K562 (cell line): ENCODE data around the gene TKTL1. TPM values are rescaled to one million over a fixed set of nuclear protein-coding genes. Genes with fewer than 3 reads are reported as not detected.

ENCODE experiments used
- ATAC-seq: fragments of 200-7000 bp; cut with Tn5 transposase; 3 replicates; pipeline ENCODE4 v1.9.1; 2020; ENCODE audit warnings: moderate library complexity
- BruUV-seq: library from RNA; stranded (reverse); fragments of 400-500 nt; replicated peaks from 2 replicates; lab custom pipeline; 2021; lab: Mats Ljungman, UMichigan
- CTCF ChIA-PET: fragments of 300-600 bp; formaldehyde crosslinking; extraction: SDS; loops from one replicate; lab custom pipeline; 2021; ENCODE audit warnings: low intra/inter-chr PET ratio; lab: Yijun Ruan, JAX
- POLR2A ChIA-PET: fragments of 300-600, 350-650 bp; sonication (Branson Sonifier 250); formaldehyde crosslinking; extraction: SDS; loops from one replicate; lab custom pipeline; 2021; ENCODE audit warnings: antibody characterized with exemption, inconsistent platforms; lab: Yijun Ruan, JAX
- DNase-seq, 4 experiments: peaks; one replicate each; pipeline versions ENCODE4 v3.0.0 to v3.0.0-alpha.2; 2011 to 2018; ENCODE audit warnings: low spot score in 3 of 4, mixed read lengths in 3 of 4; ENCODE audit errors: extremely low read depth in 1 of 4
- FAIRE-seq: peaks from 2 replicates; lab custom pipeline; 2011; peaks lifted over from hg19 to GRCh38; lab: Jason Lieb, UNC
- H2AFZ ChIP-seq: 2 replicates; pipeline ENCODE4 v1.6.0; 2011; ENCODE audit warnings: low read depth, low read length, control low read depth, inconsistent platforms
- H3K27ac ChIP-seq: fragments of 200-600 bp; 3 replicates; pipeline ENCODE4 v1.8.0; 2011; ENCODE audit warnings: low read depth, mild to moderate bottlenecking, control low read depth, inconsistent platforms, low read length, moderate library complexity, mixed read lengths; ENCODE audit errors: extremely low read depth
- H3K27me3 ChIP-seq, 2 experiments: fragments of 300-600 bp in 1 of 2; 2 replicates in 1 of 2; 3 replicates in 1 of 2; pipeline versions ENCODE4 v1.6.0 to v1.8.0; 2011; ENCODE audit warnings: inconsistent platforms in 2 of 2, low read length in 2 of 2, mild to moderate bottlenecking in 1 of 2, mixed read lengths in 1 of 2, moderate library complexity in 1 of 2; ENCODE audit not compliant: control insufficient read depth in 2 of 2, insufficient read depth in 2 of 2
- H3K36me3 ChIP-seq: fragments of 300-600 bp; 3 replicates; pipeline ENCODE4 v1.8.0; 2011; ENCODE audit warnings: mild to moderate bottlenecking, low read length, inconsistent platforms; ENCODE audit not compliant: control insufficient read depth, insufficient read depth
- H3K4me1 ChIP-seq, 2 experiments: fragments of 200-600 bp in 1 of 2; replicated peaks in 1 of 2; 2 replicates in 1 of 2; 3 replicates in 1 of 2; pipeline versions ENCODE4 v1.5.1 to v1.8.0; 2011; ENCODE audit warnings: inconsistent platforms in 2 of 2, low read length in 2 of 2, mild to moderate bottlenecking in 1 of 2, mixed read lengths in 1 of 2, moderate library complexity in 1 of 2; ENCODE audit not compliant: control insufficient read depth in 2 of 2, insufficient read depth in 2 of 2
- H3K4me2 ChIP-seq: 2 replicates; pipeline ENCODE4 v1.6.1; 2011; ENCODE audit warnings: low read length, control low read depth, inconsistent platforms, mixed read lengths; ENCODE audit not compliant: insufficient read depth
- H3K4me3 ChIP-seq: fragments of 200-600 bp; sonication (generic), shearing (Covaris generic); 2 replicates; pipeline ENCODE4 v1.5.1; 2016; ENCODE audit warnings: control low read depth, inconsistent platforms
- H3K79me2 ChIP-seq: fragments of 200-600 bp; 3 replicates; pipeline ENCODE4 v1.8.0; 2011; ENCODE audit warnings: low read length, inconsistent platforms; ENCODE audit not compliant: control insufficient read depth, insufficient read depth
- H3K9ac ChIP-seq, 2 experiments: 2 replicates each; pipeline versions ENCODE4 v1.6.0 to v1.6.1; 2011; ENCODE audit warnings: low read depth in 2 of 2, low read length in 2 of 2, control low read depth in 1 of 2, inconsistent platforms in 1 of 2, mild to moderate bottlenecking in 1 of 2, mixed read lengths in 1 of 2; ENCODE audit not compliant: insufficient read depth in 1 of 2
- H3K9me1 ChIP-seq: one replicate; pipeline ENCODE4 v1.6.0; 2011; ENCODE audit warnings: inconsistent platforms, mild to moderate bottlenecking, low read length, moderate library complexity; ENCODE audit not compliant: control insufficient read depth, insufficient read depth
- H3K9me3 ChIP-seq: replicated peaks from 2 replicates; pipeline ENCODE4 v1.5.1; 2011; ENCODE audit warnings: low read depth, low read length, inconsistent platforms; ENCODE audit not compliant: control insufficient read depth, insufficient read depth
- H4K20me1 ChIP-seq: replicated peaks from 2 replicates; pipeline ENCODE4 v1.6.1; 2011; ENCODE audit warnings: low read length, inconsistent platforms, mixed read lengths; ENCODE audit not compliant: control insufficient read depth, insufficient read depth
- ARNT ChIP-seq, 2 experiments: fragments of 450-650 bp; IDR thresholded peaks; 2 replicates each; pipeline ENCODE4 v1.6.1; 2016; ENCODE audit warnings: mild to moderate bottlenecking in 1 of 2
- ATF7 ChIP-seq: fragments of 450-650 bp; IDR thresholded peaks from 2 replicates; pipeline ENCODE4 v1.7.1; 2014; ENCODE audit warnings: mild to moderate bottlenecking, moderate library complexity
- CC2D1A ChIP-seq: fragments of 450-650 bp; IDR thresholded peaks from 2 replicates; pipeline ENCODE4 v1.6.1; 2017; ENCODE audit warnings: mild to moderate bottlenecking
- E4F1 ChIP-seq: fragments of 250-450 bp; sonication (Bioruptor Pico); IDR thresholded peaks from 2 replicates; pipeline ENCODE4 v1.5.0; 2021; ENCODE audit warnings: mild to moderate bottlenecking, borderline replicate concordance
- EGR1 ChIP-seq: fragments of 450-650 bp; conservative IDR thresholded peaks from 2 replicates; pipeline ENCODE4 v1.6.1; 2017; ENCODE audit warnings: mild to moderate bottlenecking
- HMGN3 ChIP-seq: IDR thresholded peaks from 2 replicates; pipeline ENCODE4 v1.6.1; 2011; ENCODE audit warnings: borderline replicate concordance, low read depth, mild to moderate bottlenecking, mixed read lengths, low read length; ENCODE audit not compliant: insufficient read length; ENCODE audit errors: extremely low read depth
- HNRNPLL ChIP-seq: fragments of 200-400 bp; formaldehyde crosslinking; IDR thresholded peaks from 2 replicates; pipeline ENCODE4 v1.6.1; 2017; ENCODE audit warnings: low read length, low read depth, mild to moderate bottlenecking; ENCODE audit not compliant: poor library complexity, severe bottlenecking
- MTA1 ChIP-seq: fragments of 450-650 bp; IDR thresholded peaks from 2 replicates; pipeline ENCODE4 v1.6.1; 2017; ENCODE audit warnings: borderline replicate concordance
- NFE2L1 ChIP-seq: fragments of 450-650 bp; IDR thresholded peaks from 2 replicates; pipeline ENCODE4 v1.6.1; 2016; ENCODE audit warnings: missing genetic modification characterization, low read depth, mild to moderate bottlenecking, missing compliant biosample characterization, moderate library complexity, borderline replicate concordance
- SAFB2 ChIP-seq: fragments of 200-400 bp; formaldehyde crosslinking; IDR thresholded peaks from 2 replicates; pipeline ENCODE4 v1.6.1; 2018; ENCODE audit warnings: borderline replicate concordance, low read length, low read depth, moderate library complexity; ENCODE audit not compliant: severe bottlenecking
- SREBF2 ChIP-seq: sonication (generic); formaldehyde crosslinking; IDR thresholded peaks from 2 replicates; pipeline ENCODE4 v1.4.0; 2020; ENCODE audit warnings: mild to moderate bottlenecking, missing genetic modification reagents
- TAF15 ChIP-seq: fragments of 200-400 bp; formaldehyde crosslinking; IDR thresholded peaks from 2 replicates; pipeline ENCODE4 v1.6.1; 2017; ENCODE audit warnings: mild to moderate bottlenecking, low read depth, low read length, moderate library complexity
- ZFP30 ChIP-seq: fragments of 250-450 bp; sonication (Bioruptor Pico); IDR thresholded peaks from 2 replicates; pipeline ENCODE4 v1.8.0; 2022; ENCODE audit warnings: moderate library complexity, mild to moderate bottlenecking, inconsistent platforms, borderline replicate concordance
- ZNF778 ChIP-seq: fragments of 450-650 bp; formaldehyde crosslinking; IDR thresholded peaks from 2 replicates; pipeline ENCODE4 v1.4.0; 2020; ENCODE audit warnings: mild to moderate bottlenecking, moderate library complexity
- WGBS: fragments of 100-300 bp; shearing (Covaris generic); methylation state at CpG from one replicate; pipeline ENCODE4 v1.1.6; 2016; ENCODE audit warnings: low coverage, mixed read lengths; ENCODE audit not compliant: insufficient coverage; ENCODE audit errors: missing lambda C conversion rate; 5-methylcytosine and 5-hydroxymethylcytosine counted together
- in situ Hi-C: fragments of 300-500 bp; cut with MboI; formaldehyde crosslinking; loops from 4 replicates; pipeline ENCODE4 v1.15.0; 2018; ENCODE audit warnings: inconsistent platforms, mixed read lengths
- intact Hi-C: fragments of 100-400 bp; cut with micrococcal nuclease; formaldehyde crosslinking; loops from 2 replicates; pipeline ENCODE4 v1.14.2; 2022
- polyA plus RNA-seq, 8 experiments: library from polyadenylated mRNA; depleted of rRNA in 4 of 8; stranded (reverse) in 5 of 8; unstranded in 3 of 8; fragments of >200 nt; fragmentation: Nextera tagmentation in 2 of 8; fragmentation: Illumina TruSeq in 1 of 8; extraction: Ambion mirVana in 2 of 8; extraction: Trizol in 1 of 8; gene quantifications; 2 replicates each; pipeline versions ENCODE4 v1.2.1 to v1.2.3, GENCODE V29; 2011 to 2014; ENCODE audit warnings: inconsistent platforms in 1 of 8, missing spikeins in 1 of 8
- total RNA-seq, 7 experiments: library from RNA; depleted of rRNA in 6 of 7; stranded (reverse); fragments of >200 nt in 6 of 7; fragmentation: Illumina TruSeq in 2 of 7; extraction: Trizol in 2 of 7; gene quantifications; 2 replicates each; pipeline versions ENCODE4 v1.2.1 to v1.2.3, GENCODE V29; 2011 to 2021; ENCODE audit warnings: low replicate concordance in 1 of 7

TKTL1 gene
- total and polyA plus RNA-seq, 9 of the 15 experiments (the other 6 are each of a cell fraction or from before 2014, with no cell fraction given) = 0.18 to 0.71 (median 0.38) TPM

DNA sequence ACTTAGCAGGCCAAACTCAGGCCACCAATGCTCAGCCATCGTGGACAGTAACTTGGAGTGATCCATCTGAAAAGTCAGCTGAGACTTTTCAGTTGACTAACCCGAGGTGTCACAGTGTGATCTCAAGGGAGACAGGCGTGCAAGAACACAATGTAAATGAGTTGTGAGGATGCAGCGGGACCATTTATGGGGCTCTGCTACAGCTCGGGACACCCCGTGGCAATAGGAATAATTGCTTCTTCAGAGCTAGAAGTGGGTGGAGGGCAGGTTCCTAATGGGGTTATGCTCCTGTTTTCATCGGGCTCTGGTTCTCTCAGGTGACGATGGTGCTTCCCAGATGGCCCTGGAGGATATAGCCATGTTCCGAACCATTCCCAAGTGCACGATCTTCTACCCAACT, 27.3 kb downstream of the TKTL1 start:
- WGBS = 14% methylated on average over 8 of the region's 10 CpGs
- Histone ChIP-seq H3K27me3 (peaks cover 37 to 69% of the 10 kb centered on the region in 2 experiments), H3K36me3 (no peaks in the 10 kb centered on the region), H3K4me2 (no peak overlapping the region), H3K27ac (no peak overlapping the region), H2AFZ (no peak overlapping the region), H4K20me1 (no peaks in the 10 kb centered on the region), H3K9ac (no peak overlapping the region), H3K4me3 (no peak overlapping the region), H3K4me1 (no peaks in the 10 kb centered on the region; a peak in 1 of 5 replicates), H3K9me1 (no peaks in the 10 kb centered on the region), H3K9me3 (no peaks in the 10 kb centered on the region), H3K79me2 (no peaks in the 10 kb centered on the region)
- BruUV-seq = no TSS peak
- TF ChIP-seq HMGN3 (no peak), ZNF778 (CRISPR knock-in tag) (no peak), ATF7 (no peak), SREBF2 (CRISPR knock-in tag) (no peak), E4F1 (CRISPR knock-in tag) (no peak), ARNT (IDR thresholded peaks at IDR 0.05) (no peak), HNRNPLL (no peak), TAF15 (no peak), ZFP30 (CRISPR knock-in tag) (no peak), EGR1 (no peak), NFE2L1 (tag) (no peak), CC2D1A (no peak), SAFB2 (no peak), MTA1 (no peak)
- FAIRE-seq (no peak), ATAC-seq (peak; percentile 61; the same call in 1 of the 3 replicates), DNase-seq (no peak)
- POLR2A ChIA-PET = interaction anchor here (1.5 kb wide), 1 partner anchor 9 kb away, joined by 3 read pairs; no protein-coding TSS in a partner anchor
- intact Hi-C loops (no loop called here), in situ Hi-C loops (loop anchor here (25.0 kb wide), 1 partner anchor 111 kb away; the partner anchor contains the start of gene OPN1MW2)
- CTCF ChIA-PET = no interaction called here
